Common myeloid progenitor, CD34-positive (primary cell): ENCODE measurements around the gene TATDN2.

Experiments used
- CTCF ChIA-PET: fragments of 350-600 bp; sonication (Branson Sonifier 250); formaldehyde crosslinking; loops from one replicate; lab custom pipeline; 2021; ENCODE audit warnings: antibody characterized with exemption; lab: Charles Lee
- POLR2A ChIA-PET: fragments of 350-600 bp; sonication (Branson Sonifier 250); formaldehyde crosslinking; loops from one replicate; lab custom pipeline; 2021; ENCODE audit warnings: antibody characterized with exemption; lab: Charles Lee
- DNase-seq, 3 donors: peaks; one replicate each; pipeline versions ENCODE4 v3.0.0 to v3.0.0-alpha.2; 2013
- H3K27ac ChIP-seq, 2 experiments: 1 replicate in 1 of 2; 2 replicates in 1 of 2; pipeline ENCODE4 v1.7.0; 2013; ENCODE audit warnings: inconsistent platforms in 2 of 2, low read length in 2 of 2, mild to moderate bottlenecking in 2 of 2, low read depth in 1 of 2, moderate library complexity in 1 of 2; ENCODE audit not compliant: severe bottlenecking in 2 of 2, insufficient read depth in 1 of 2, poor library complexity in 1 of 2
- H3K27me3 ChIP-seq, 5 experiments: replicated peaks in 2 of 5; 1 replicate in 3 of 5; 2 replicates in 2 of 5; pipeline versions ENCODE4 v1.6.1 to v1.7.0; 2013; ENCODE audit warnings: low read length in 4 of 5, mild to moderate bottlenecking in 2 of 5, moderate library complexity in 2 of 5, inconsistent platforms in 1 of 5; ENCODE audit not compliant: insufficient read depth in 5 of 5, control insufficient read depth in 4 of 5
- H3K36me3 ChIP-seq, 4 experiments: 1 replicate in 2 of 4; 2 replicates in 2 of 4; pipeline versions ENCODE4 v1.6.1 to v1.7.0; 2013; ENCODE audit warnings: low read length in 3 of 4, control low read depth in 1 of 4, mild to moderate bottlenecking in 1 of 4; ENCODE audit not compliant: control insufficient read depth in 4 of 4, insufficient read depth in 4 of 4
- H3K4me1 ChIP-seq, 4 experiments: 1 replicate in 3 of 4; 2 replicates in 1 of 4; pipeline versions ENCODE4 v1.6.1 to v1.7.1; 2013; ENCODE audit warnings: low read length in 3 of 4, mild to moderate bottlenecking in 3 of 4, control low read depth in 1 of 4, inconsistent platforms in 1 of 4, moderate library complexity in 1 of 4; ENCODE audit not compliant: control insufficient read depth in 4 of 4, insufficient read depth in 4 of 4; ENCODE audit errors: control extremely low read depth in 1 of 4
- H3K4me3 ChIP-seq, 7 experiments: 1 replicate in 4 of 7; 2 replicates in 3 of 7; pipeline versions ENCODE4 v1.5.1 to v1.7.0; 2013; ENCODE audit warnings: mild to moderate bottlenecking in 7 of 7, low read length in 6 of 7, moderate library complexity in 6 of 7, inconsistent platforms in 2 of 7, low read depth in 2 of 7, control low read depth in 1 of 7; ENCODE audit not compliant: insufficient read depth in 4 of 7, control insufficient read depth in 1 of 7; ENCODE audit errors: extremely low read depth in 1 of 7
- H3K9me3 ChIP-seq, 5 experiments: 1 replicate in 4 of 5; 2 replicates in 1 of 5; pipeline versions ENCODE4 v1.6.1 to v1.7.1; 2013; ENCODE audit warnings: low read length in 4 of 5, mild to moderate bottlenecking in 2 of 5, inconsistent platforms in 1 of 5, low read depth in 1 of 5, moderate library complexity in 1 of 5; ENCODE audit not compliant: control insufficient read depth in 4 of 5, insufficient read depth in 2 of 5; ENCODE audit errors: control extremely low read depth in 1 of 5
- WGBS: methylation state at CpG from one replicate; pipeline ENCODE4 v1.1.5; 2013; ENCODE audit not compliant: insufficient coverage; 5-methylcytosine and 5-hydroxymethylcytosine counted together

Gene TATDN2

GRCh38 chr3:10309736-10310135 lies 61.5 kb downstream of the TATDN2 start:
- CTCF ChIA-PET, result interaction anchor here (1.0 kb wide), 1 partner anchor 11 kb away, joined by 4 read pairs; the partner anchor contains the start of gene SEC13
- no peak overlapping the region for H3K4me3 ChIP-seq
- H3K36me3 ChIP-seq, result peaks cover 28 to 82% (median 64%) of the 10 kb centered on the region in 4 experiments
- H3K4me1 ChIP-seq, result no peaks in the 10 kb centered on the region
- H3K9me3 ChIP-seq, result no peaks in the 10 kb centered on the region
- POLR2A ChIA-PET, result interaction anchor here (0.6 kb wide), 1 partner anchor 44 kb away, joined by 3 read pairs; no protein-coding TSS in a partner anchor
- H3K27ac ChIP-seq, result no peak overlapping the region
- H3K27me3 ChIP-seq, result no peaks in the 10 kb centered on the region
- no CpG with 5 or more reads among the region's 4 CpGs for WGBS
- DNase-seq, result no peak

- no CpG with 5 or more reads among the region's 2 CpGs for WGBS
- Histone ChIP-seq H3K9me3 (no peaks in the 10 kb centered on the region), H3K4me1 (no peaks in the 10 kb centered on the region), H3K27ac (no peak overlapping the region), H3K4me3 (no peak overlapping the region), H3K36me3 (peaks cover 26 to 80% (median 62%) of the 10 kb centered on the region in 4 experiments), H3K27me3 (no peaks in the 10 kb centered on the region)
- CTCF ChIA-PET, result no interaction called here
- no peak for DNase-seq
- POLR2A ChIA-PET, result interaction anchor here (0.6 kb wide), 1 partner anchor 45 kb away, joined by 3 read pairs; no protein-coding TSS in a partner anchor
Measured at GRCh38 chr3:10310578-10310977, 62.3 kb downstream of the TATDN2 start.

GRCh38 chr3:10311710-10312109 lies 63.5 kb downstream of the TATDN2 start:
- peaks cover 29 to 78% (median 66%) of the 10 kb centered on the region in 4 experiments for H3K36me3 ChIP-seq
- POLR2A ChIA-PET, result no interaction called here
- WGBS, result 95% methylated on average over 10 of the region's 13 CpGs

GRCh38 chr3:10312391-10312790 lies 64.1 kb downstream of the TATDN2 start:
- H3K9me3 ChIP-seq, result no peaks in the 10 kb centered on the region
- ChIA-PET CTCF (interaction anchor here (0.8 kb wide), 1 partner anchor 10 kb away, joined by 4 read pairs; no protein-coding TSS in a partner anchor), POLR2A (no interaction called here)
- H3K36me3 ChIP-seq, result peaks cover 28 to 79% (median 67%) of the 10 kb centered on the region in 4 experiments
- no peak for DNase-seq
- no peak overlapping the region for H3K27ac ChIP-seq
- no peaks in the 10 kb centered on the region for H3K27me3 ChIP-seq
- H3K4me1 ChIP-seq, result no peaks in the 10 kb centered on the region
- no peak overlapping the region for H3K4me3 ChIP-seq
- 97% methylated on average over 10 of the region's 10 CpGs for WGBS

More at GRCh38 chr3:10311710-10312109, 63.5 kb downstream of the TATDN2 start:
- DNase-seq, result no peak
- Histone ChIP-seq H3K4me1 (no peaks in the 10 kb centered on the region), H3K9me3 (no peaks in the 10 kb centered on the region), H3K27me3 (no peaks in the 10 kb centered on the region), H3K4me3 (no peak overlapping the region), H3K27ac (no peak overlapping the region)
- CTCF ChIA-PET, result interaction anchor here (0.8 to 1.0 kb wide), 2 partner anchors 10 to 18 kb away, joined by 3 to 4 read pairs; no protein-coding TSS in a partner anchor

GRCh38 chr3:10312861-10313260 lies 64.6 kb downstream of the TATDN2 start:
- peaks cover 26 to 79% (median 66%) of the 10 kb centered on the region in 4 experiments for H3K36me3 ChIP-seq
- WGBS, result 100% methylated on average over 2 of the region's 3 CpGs
- no peak overlapping the region for H3K27ac ChIP-seq
- no peak overlapping the region for H3K4me3 ChIP-seq
- ChIA-PET CTCF (interaction anchor here (1.0 kb wide), 1 partner anchor 26 kb away, joined by 3 read pairs; no protein-coding TSS in a partner anchor), POLR2A (no interaction called here)
- no peaks in the 10 kb centered on the region for H3K4me1 ChIP-seq
- DNase-seq, result no peak
- no peaks in the 10 kb centered on the region for H3K9me3 ChIP-seq
- H3K27me3 ChIP-seq, result no peaks in the 10 kb centered on the region

GRCh38 chr3:10315101-10315500 lies 66.8 kb downstream of the TATDN2 start:
- Histone ChIP-seq H3K27ac (no peak overlapping the region), H3K4me1 (peaks cover 3 to 11% (median 6%) of the 10 kb centered on the region in 4 experiments), H3K27me3 (no peaks in the 10 kb centered on the region), H3K4me3 (no peak overlapping the region), H3K9me3 (no peaks in the 10 kb centered on the region), H3K36me3 (peaks cover 28 to 85% (median 66%) of the 10 kb centered on the region in 4 experiments)
- WGBS, result 98% methylated on average over 9 of the region's 14 CpGs
- CTCF ChIA-PET, result interaction anchor here (2.9 kb wide), 1 partner anchor 9 kb away, joined by 17 read pairs; no protein-coding TSS in a partner anchor
- no peak for DNase-seq
- POLR2A ChIA-PET, result no interaction called here

- ChIA-PET CTCF (interaction anchor here (2.9 kb wide), 1 partner anchor 10 kb away, joined by 17 read pairs; no protein-coding TSS in a partner anchor), POLR2A (interaction anchor here (0.6 kb wide), 1 partner anchor 1673 kb away, joined by 3 read pairs; no protein-coding TSS in a partner anchor)
- Histone ChIP-seq H3K27me3 (no peaks in the 10 kb centered on the region), H3K36me3 (peaks cover 24 to 79% (median 59%) of the 10 kb centered on the region in 4 experiments), H3K4me3 (no peak overlapping the region), H3K27ac (no peak overlapping the region), H3K4me1 (peaks cover 7 to 15% (median 10%) of the 10 kb centered on the region in 4 experiments), H3K9me3 (no peaks in the 10 kb centered on the region)
- no peak for DNase-seq
- WGBS, result 100% methylated on average over 4 of the region's 4 CpGs
Measured at GRCh38 chr3:10315771-10316344, 67.6 kb downstream of the TATDN2 start.
